Panc1 (cell line): ENCODE measurements around the gene BCAS2. TPM values are rescaled to one million over a fixed set of nuclear protein-coding genes. Genes with fewer than 3 reads are reported as not detected.

ENCODE experiments used
- ATAC-seq: fragments of 200-7000 bp; cut with Tn5 transposase; 2 replicates; pipeline ENCODE4 v1.9.1; 2020; ENCODE audit warnings: mild to moderate bottlenecking, moderate library complexity
- BruUV-seq: library from RNA; stranded (reverse); fragments of 400-500 nt; replicated peaks from 2 replicates; lab custom pipeline; 2021; lab: Mats Ljungman, UMichigan
- CTCF ChIA-PET: fragments of 300-600 bp; sonication (Branson Sonifier 250); formaldehyde crosslinking; loops from one replicate; lab custom pipeline; 2022; ENCODE audit warnings: antibody characterized with exemption; lab: Charles Lee
- POLR2A ChIA-PET: fragments of 300-600 bp; sonication (Branson Sonifier 250); formaldehyde crosslinking; loops from one replicate; lab custom pipeline; 2022; ENCODE audit warnings: antibody characterized with exemption; lab: Charles Lee
- DNase-seq: peaks from one replicate; pipeline ENCODE4 v3.0.0-alpha.2; 2010; ENCODE audit warnings: low read depth, low spot score
- H3K27ac ChIP-seq: 2 replicates; pipeline ENCODE4 v1.5.1; 2011; ENCODE audit warnings: mild to moderate bottlenecking, low read length, inconsistent platforms
- H3K27me3 ChIP-seq: fragments of 200-500 bp; sonication (Bioruptor generic); 2 replicates; pipeline ENCODE4 v1.6.0; 2014; ENCODE audit warnings: low read length, inconsistent platforms; ENCODE audit not compliant: control insufficient read depth, insufficient read depth
- H3K36me3 ChIP-seq: fragments of 200-500 bp; sonication (Bioruptor generic); 2 replicates; pipeline ENCODE4 v1.5.1; 2014; ENCODE audit warnings: inconsistent platforms, mild to moderate bottlenecking, low read length, moderate library complexity; ENCODE audit not compliant: control insufficient read depth, insufficient read depth
- H3K4me1 ChIP-seq: 2 replicates; pipeline ENCODE4 v1.5.1; 2011; ENCODE audit warnings: inconsistent platforms, mild to moderate bottlenecking, low read length, moderate library complexity; ENCODE audit not compliant: control insufficient read depth, insufficient read depth
- H3K4me3 ChIP-seq, 2 experiments: 2 replicates each; pipeline ENCODE4 v1.5.1; 2011 to 2012; ENCODE audit warnings: low read depth in 2 of 2, low read length in 2 of 2, mild to moderate bottlenecking in 2 of 2, inconsistent platforms in 1 of 2, moderate library complexity in 1 of 2
- H3K9me3 ChIP-seq: fragments of 200-500 bp; sonication (Bioruptor generic); 2 replicates; pipeline ENCODE4 v1.5.1; 2014; ENCODE audit warnings: low read depth, mild to moderate bottlenecking, inconsistent platforms, low read length, moderate library complexity; ENCODE audit not compliant: control insufficient read depth, insufficient read depth
- POLR2AphosphoS5 ChIP-seq: IDR thresholded peaks from 2 replicates; pipeline ENCODE4 v1.6.1; 2012; ENCODE audit warnings: mild to moderate bottlenecking, low read depth, low read length, moderate library complexity
- SIN3A ChIP-seq: IDR thresholded peaks from 2 replicates; pipeline ENCODE4 v1.6.1; 2012; ENCODE audit warnings: low read depth, mild to moderate bottlenecking, low read length, moderate library complexity, borderline replicate concordance; ENCODE audit not compliant: insufficient read depth
- TCF7L2 ChIP-seq: IDR thresholded peaks from 2 replicates; pipeline ENCODE4 v1.6.1; 2011; ENCODE audit warnings: mild to moderate bottlenecking, low read depth, low read length, inconsistent platforms
- in situ Hi-C: cut with HindIII; loops from 2 replicates; pipeline ENCODE4 v1.10.0; 2016; ENCODE audit warnings: low sequenced_read_pairs, low pct_unique_long_range_greater_than_20kb
- intact Hi-C: fragments of 100-400 bp; cut with micrococcal nuclease; formaldehyde crosslinking; loops from one replicate; pipeline ENCODE4 v1.10.0; 2022; ENCODE audit not compliant: unreplicated experiment
- total RNA-seq: library from RNA; stranded (reverse); gene quantifications from one replicate; pipeline ENCODE4 v1.2.1, GENCODE V29; 2021; ENCODE audit not compliant: unreplicated experiment
- TF ChIP-seq, protein P1 (sequence below): fragments of 450-650 bp; IDR thresholded peaks from 2 replicates; pipeline ENCODE4 v1.5.1; 2017; ENCODE audit warnings: mild to moderate bottlenecking
- TF ChIP-seq, protein P2 (sequence below), 2 experiments: IDR thresholded peaks; 2 replicates each; pipeline ENCODE4 v1.6.1; 2011 to 2012; ENCODE audit warnings: low read depth in 2 of 2, control low read depth in 1 of 2, low read length in 1 of 2, mild to moderate bottlenecking in 1 of 2, moderate library complexity in 1 of 2; ENCODE audit not compliant: insufficient read depth in 1 of 2

BCAS2 gene
- total RNA-seq, 1 experiment from 2014 or later = 23.5 TPM

DNA sequence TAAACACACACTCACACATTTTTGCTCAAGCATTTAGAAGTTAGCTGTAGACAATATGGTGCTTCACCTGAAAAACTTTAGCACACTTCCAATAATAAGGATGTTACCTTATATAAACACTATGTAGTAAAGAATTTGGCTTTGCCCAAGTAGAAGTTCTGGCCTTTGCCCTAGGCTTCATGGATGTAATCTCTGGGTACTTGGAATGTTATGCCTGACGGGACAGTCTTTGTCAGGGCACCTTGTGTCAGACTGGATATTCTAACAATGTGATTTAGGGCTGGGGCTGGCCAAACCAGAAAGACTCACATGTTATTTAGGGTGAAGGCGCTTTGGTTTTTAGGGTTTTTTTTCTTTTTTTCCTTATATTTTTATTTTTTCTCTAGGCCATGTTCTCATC, 35.6 kb downstream of the BCAS2 start:
- in situ Hi-C loops = no loop called here

DNA sequence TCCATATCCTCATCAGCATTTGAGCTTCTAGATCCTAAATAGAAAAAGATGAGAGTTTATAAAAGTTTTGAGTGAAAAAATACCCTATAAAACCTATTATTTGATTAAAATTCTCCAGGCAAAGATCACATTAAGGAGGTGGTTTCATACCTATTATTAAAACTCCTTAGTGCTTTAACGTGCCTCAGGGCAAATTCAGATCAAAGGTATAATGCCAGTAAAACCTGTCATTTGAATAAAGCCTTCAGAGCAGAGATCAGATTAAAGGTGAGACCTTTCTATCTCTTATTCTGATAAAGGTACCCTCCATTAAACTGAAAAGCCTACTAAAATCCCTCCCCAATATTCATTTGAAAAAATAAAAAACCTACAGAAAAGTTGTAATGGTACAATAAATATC, 36.1 kb downstream of the BCAS2 start:
- no TSS peak for BruUV-seq
- Histone ChIP-seq H3K4me1 (no peaks in the 10 kb centered on the region), H3K9me3 (no peaks in the 10 kb centered on the region), H3K27ac (no peak overlapping the region), H3K36me3 (no peaks in the 10 kb centered on the region), H3K27me3 (no peaks in the 10 kb centered on the region), H3K4me3 (no peak overlapping the region)
- TF ChIP-seq TCF7L2 (no peak), SIN3A (no peak), POLR2AphosphoS5 (no peak)
- TF ChIP-seq, protein P1, sequence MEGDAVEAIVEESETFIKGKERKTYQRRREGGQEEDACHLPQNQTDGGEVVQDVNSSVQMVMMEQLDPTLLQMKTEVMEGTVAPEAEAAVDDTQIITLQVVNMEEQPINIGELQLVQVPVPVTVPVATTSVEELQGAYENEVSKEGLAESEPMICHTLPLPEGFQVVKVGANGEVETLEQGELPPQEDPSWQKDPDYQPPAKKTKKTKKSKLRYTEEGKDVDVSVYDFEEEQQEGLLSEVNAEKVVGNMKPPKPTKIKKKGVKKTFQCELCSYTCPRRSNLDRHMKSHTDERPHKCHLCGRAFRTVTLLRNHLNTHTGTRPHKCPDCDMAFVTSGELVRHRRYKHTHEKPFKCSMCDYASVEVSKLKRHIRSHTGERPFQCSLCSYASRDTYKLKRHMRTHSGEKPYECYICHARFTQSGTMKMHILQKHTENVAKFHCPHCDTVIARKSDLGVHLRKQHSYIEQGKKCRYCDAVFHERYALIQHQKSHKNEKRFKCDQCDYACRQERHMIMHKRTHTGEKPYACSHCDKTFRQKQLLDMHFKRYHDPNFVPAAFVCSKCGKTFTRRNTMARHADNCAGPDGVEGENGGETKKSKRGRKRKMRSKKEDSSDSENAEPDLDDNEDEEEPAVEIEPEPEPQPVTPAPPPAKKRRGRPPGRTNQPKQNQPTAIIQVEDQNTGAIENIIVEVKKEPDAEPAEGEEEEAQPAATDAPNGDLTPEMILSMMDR = no peak
- TF ChIP-seq, protein P2, sequence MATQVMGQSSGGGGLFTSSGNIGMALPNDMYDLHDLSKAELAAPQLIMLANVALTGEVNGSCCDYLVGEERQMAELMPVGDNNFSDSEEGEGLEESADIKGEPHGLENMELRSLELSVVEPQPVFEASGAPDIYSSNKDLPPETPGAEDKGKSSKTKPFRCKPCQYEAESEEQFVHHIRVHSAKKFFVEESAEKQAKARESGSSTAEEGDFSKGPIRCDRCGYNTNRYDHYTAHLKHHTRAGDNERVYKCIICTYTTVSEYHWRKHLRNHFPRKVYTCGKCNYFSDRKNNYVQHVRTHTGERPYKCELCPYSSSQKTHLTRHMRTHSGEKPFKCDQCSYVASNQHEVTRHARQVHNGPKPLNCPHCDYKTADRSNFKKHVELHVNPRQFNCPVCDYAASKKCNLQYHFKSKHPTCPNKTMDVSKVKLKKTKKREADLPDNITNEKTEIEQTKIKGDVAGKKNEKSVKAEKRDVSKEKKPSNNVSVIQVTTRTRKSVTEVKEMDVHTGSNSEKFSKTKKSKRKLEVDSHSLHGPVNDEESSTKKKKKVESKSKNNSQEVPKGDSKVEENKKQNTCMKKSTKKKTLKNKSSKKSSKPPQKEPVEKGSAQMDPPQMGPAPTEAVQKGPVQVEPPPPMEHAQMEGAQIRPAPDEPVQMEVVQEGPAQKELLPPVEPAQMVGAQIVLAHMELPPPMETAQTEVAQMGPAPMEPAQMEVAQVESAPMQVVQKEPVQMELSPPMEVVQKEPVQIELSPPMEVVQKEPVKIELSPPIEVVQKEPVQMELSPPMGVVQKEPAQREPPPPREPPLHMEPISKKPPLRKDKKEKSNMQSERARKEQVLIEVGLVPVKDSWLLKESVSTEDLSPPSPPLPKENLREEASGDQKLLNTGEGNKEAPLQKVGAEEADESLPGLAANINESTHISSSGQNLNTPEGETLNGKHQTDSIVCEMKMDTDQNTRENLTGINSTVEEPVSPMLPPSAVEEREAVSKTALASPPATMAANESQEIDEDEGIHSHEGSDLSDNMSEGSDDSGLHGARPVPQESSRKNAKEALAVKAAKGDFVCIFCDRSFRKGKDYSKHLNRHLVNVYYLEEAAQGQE (IDR thresholded peaks at IDR 0.05; ENCODE audit: insufficient read depth in 1 of 2, low read depth in 2 of 2, low read length in 1 of 2) = no peak
- no peak for DNase-seq
- in situ Hi-C loops = no loop called here
- ChIA-PET CTCF (no interaction called here), POLR2A (no interaction called here)
- no peak for ATAC-seq
- intact Hi-C loops = no loop called here

More for the DNA sequence above, 35.6 kb downstream of the BCAS2 start:
- no peak for TF ChIP-seq SIN3A
- no peak for TF ChIP-seq TCF7L2
- TF ChIP-seq, protein P1 = no peak
- no peak for TF ChIP-seq POLR2AphosphoS5
- TF ChIP-seq, protein P2 (IDR thresholded peaks at IDR 0.05; ENCODE audit: insufficient read depth in 1 of 2, low read depth in 2 of 2, low read length in 1 of 2) = no peak
- no peaks in the 10 kb centered on the region for H3K27me3 ChIP-seq
- no TSS peak for BruUV-seq
- ChIA-PET POLR2A (no interaction called here), CTCF (no interaction called here)
- H3K4me1 ChIP-seq = no peaks in the 10 kb centered on the region
- H3K27ac ChIP-seq = no peak overlapping the region
- ATAC-seq (no peak), DNase-seq (no peak)
- H3K36me3 ChIP-seq = no peaks in the 10 kb centered on the region
- no peaks in the 10 kb centered on the region for H3K9me3 ChIP-seq
- no peak overlapping the region for H3K4me3 ChIP-seq
- intact Hi-C loops = no loop called here
